Activated CD8-positive, alpha-beta memory T cell treated with anti-CD3 and anti-CD28 coated beads, Interleukin-2, amount 10 ng/mL, durations not matched to agents 7 days and 5 days (primary cell): ENCODE measurements around the gene XRCC5. TPM values are rescaled to one million over a fixed set of nuclear protein-coding genes. Genes with fewer than 3 reads are reported as not detected.
"Not testable (repeated sequence)": the region's sequence is repeated elsewhere in the genome, so short reads cannot be mapped to it uniquely, and the experiment has no call there.

Source experiments
- ATAC-seq: fragments of 150-1000 bp; cut with Tn5 transposase; one replicate; pipeline ENCODE4 v1.10.0; 2021; ENCODE audit warnings: moderate library complexity
- CTCF ChIA-PET: fragments of 350-600 bp; sonication (Branson Sonifier 250); formaldehyde crosslinking; loops from one replicate; lab custom pipeline; 2021; ENCODE audit warnings: antibody characterized with exemption; lab: Charles Lee
- DNase-seq: peaks from one replicate; pipeline ENCODE4 v3.0.0-alpha.2; 2020
- H3K27ac Mint-ChIP-seq: one replicate; pipeline ENCODE4 v1.8.0; 2021; ENCODE audit warnings: mild to moderate bottlenecking, mixed read lengths
- H3K27me3 Mint-ChIP-seq: one replicate; pipeline ENCODE4 v1.8.0; 2021; ENCODE audit warnings: mixed read lengths
- H3K36me3 Mint-ChIP-seq: one replicate; pipeline ENCODE4 v1.8.0; 2021; ENCODE audit warnings: mild to moderate bottlenecking, mixed read lengths
- H3K4me1 Mint-ChIP-seq: one replicate; pipeline ENCODE4 v1.8.0; 2021; ENCODE audit warnings: mixed read lengths
- H3K4me3 Mint-ChIP-seq: one replicate; pipeline ENCODE4 v1.8.0; 2021; ENCODE audit warnings: mild to moderate bottlenecking, moderate library complexity, mixed read lengths
- H3K9me3 Mint-ChIP-seq: one replicate; pipeline ENCODE4 v1.8.0; 2022; ENCODE audit warnings: low read depth, mixed read lengths
- total RNA-seq, 2 experiments: library from RNA; stranded (reverse); gene quantifications; one replicate each; pipeline ENCODE4 v1.2.3, GENCODE V29; 2021

XRCC5 gene
- total RNA-seq, 2 experiments from 2014 or later, result 307 to 424 TPM

DNA sequence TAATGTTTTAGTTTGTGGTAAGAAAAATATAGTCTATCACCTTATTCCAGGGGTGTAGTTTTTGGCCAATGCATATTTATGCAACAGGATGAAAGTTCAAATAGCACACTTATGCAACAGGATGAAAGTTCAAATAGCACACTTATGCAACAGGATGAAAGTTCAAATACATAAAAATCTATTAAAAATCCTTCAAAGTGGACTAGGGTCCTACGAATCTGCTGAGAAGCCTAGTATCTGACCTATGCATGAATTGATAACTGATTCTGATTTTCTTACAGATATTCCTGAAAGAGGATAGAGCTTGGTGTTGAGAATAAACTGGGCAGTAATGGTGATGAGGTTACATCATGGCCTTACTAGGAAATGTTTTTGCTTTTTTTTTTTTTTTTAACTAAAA lies 30.4 kb upstream of the XRCC5 start:
- Mint-ChIP-seq H3K27ac (no peak overlapping the region), H3K9me3 (no peaks in the 10 kb centered on the region), H3K4me1 (peaks cover 52% of the 10 kb centered on the region), H3K27me3 (no peaks in the 10 kb centered on the region), H3K36me3 (peaks cover 18% of the 10 kb centered on the region), H3K4me3 (no peak overlapping the region)
- ATAC-seq (no peak), DNase-seq (no peak)
- CTCF ChIA-PET, result no interaction called here

- DNase-seq, H3K9me3 Mint-ChIP-seq, H3K27me3 Mint-ChIP-seq, ATAC-seq, H3K27ac Mint-ChIP-seq: not testable (repeated sequence)
- CTCF ChIA-PET, result interaction anchor here (1.2 to 1.5 kb wide), 2 partner anchors 13 to 46 kb away, joined by 3 to 4 read pairs; no protein-coding TSS in a partner anchor
- Mint-ChIP-seq H3K4me1 (peaks cover 53% of the 10 kb centered on the region), H3K4me3 (peak overlapping the region; percentile 87), H3K36me3 (peaks cover 13% of the 10 kb centered on the region)
Observed at GRCh38 chr2:216080048-216080447, 29.1 kb upstream of the XRCC5 start.

GRCh38 chr2:216081012-216081411 lies 28.1 kb upstream of the XRCC5 start:
- Mint-ChIP-seq H3K4me1 (peaks cover 55% of the 10 kb centered on the region), H3K27me3 (no peaks in the 10 kb centered on the region), H3K4me3 (peak overlapping the region; percentile 87), H3K27ac (peak overlapping the region; percentile 83), H3K36me3 (peaks cover 10% of the 10 kb centered on the region), H3K9me3 (no peaks in the 10 kb centered on the region)
- CTCF ChIA-PET, result interaction anchor here (1.0 to 4.6 kb wide), 7 partner anchors 12 to 66 kb away, joined by 3 to 28 read pairs (median 5); partner anchors contain the start of gene XRCC5
- DNase-seq, result no peak
- no peak for ATAC-seq

GRCh38 chr2:216081487-216082116 lies 27.5 kb upstream of the XRCC5 start, which contains the start of the genes PECR and TMEM169:
Gene PECR (minus strand): TSS chr2:216081809. CDS start chr2:216081741, 68 bp downstream.
Gene TMEM169 (plus strand): TSS chr2:216081919. CDS start chr2:216095964, 14,045 bp downstream.
- peak; percentile 96 for ATAC-seq
- DNase-seq, result peak; percentile 87
- Mint-ChIP-seq H3K9me3 (no peaks in the 10 kb centered on the region), H3K4me3 (peak within 1 kb of the TSS; percentile 87), H3K36me3 (peaks cover 6% of the 10 kb centered on the region), H3K27me3 (no peaks in the 10 kb centered on the region), H3K27ac (peak within 1 kb of the TSS; percentile 83), H3K4me1 (peaks cover 54% of the 10 kb centered on the region)
- CTCF ChIA-PET, result interaction anchor here (1.0 to 4.6 kb wide), 9 partner anchors 12 to 66 kb away, joined by 3 to 28 read pairs (median 4); partner anchors contain the start of gene XRCC5

DNA sequence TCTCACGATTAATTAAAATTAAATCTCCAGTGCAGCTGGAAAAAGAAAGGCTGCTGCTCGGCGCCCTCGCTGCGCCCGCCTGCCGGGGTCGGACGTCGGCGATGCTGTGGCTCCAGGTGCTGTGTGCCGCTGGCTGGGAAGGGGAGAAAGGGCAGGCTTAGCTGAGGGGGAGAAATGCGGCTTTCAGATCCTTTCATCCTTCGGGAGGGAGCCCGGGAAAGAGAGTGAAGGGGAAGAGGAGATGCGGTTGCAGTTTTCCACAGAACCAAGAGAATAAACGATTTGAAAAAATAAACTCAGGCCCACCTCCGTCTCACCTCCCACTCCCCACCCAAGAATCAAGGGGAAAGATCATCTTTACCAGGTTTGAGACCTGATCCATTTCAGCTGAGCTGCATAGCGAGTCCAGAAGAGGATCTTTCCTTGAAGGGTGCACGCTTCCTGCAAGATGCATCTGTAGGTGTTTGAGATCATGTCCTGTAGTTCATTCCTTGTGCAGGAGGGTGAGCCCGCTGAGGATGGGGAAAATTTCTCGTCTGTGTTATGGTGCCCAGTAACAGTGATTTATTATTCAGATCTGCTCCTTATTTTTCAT lies 26.9 kb upstream of the XRCC5 start:
- no peaks in the 10 kb centered on the region for H3K27me3 Mint-ChIP-seq
- CTCF ChIA-PET, result interaction anchor here (1.0 to 4.6 kb wide), 8 partner anchors 9 to 67 kb away, joined by 3 to 28 read pairs (median 4); partner anchors contain the start of gene XRCC5
- peaks cover 8% of the 10 kb centered on the region for H3K36me3 Mint-ChIP-seq
- no peak for DNase-seq
- ATAC-seq, result peak; percentile 17
- H3K27ac Mint-ChIP-seq, result peak overlapping the region; percentile 83
- H3K9me3 Mint-ChIP-seq, result no peaks in the 10 kb centered on the region
- peak overlapping the region; percentile 87 for H3K4me3 Mint-ChIP-seq
- peaks cover 58% of the 10 kb centered on the region for H3K4me1 Mint-ChIP-seq

DNA sequence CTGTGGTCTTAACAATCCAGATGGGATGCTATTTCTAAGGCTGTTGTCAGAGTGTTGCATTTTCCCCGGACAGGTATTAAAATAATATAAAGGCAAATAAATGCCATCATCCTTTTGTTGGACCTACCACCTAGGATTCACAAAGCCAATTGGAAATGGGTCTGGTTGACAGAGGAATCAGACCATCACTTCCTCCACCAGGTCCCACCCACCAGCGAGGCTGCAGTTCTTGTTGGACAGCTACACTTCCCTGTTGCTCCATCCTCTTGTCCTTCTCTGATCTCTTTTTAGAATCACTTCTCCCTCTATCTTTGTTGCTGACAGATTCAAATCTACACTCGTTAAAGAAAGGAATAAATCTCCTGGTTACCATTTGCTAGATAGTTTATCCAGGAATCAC lies 26.3 kb upstream of the XRCC5 start:
- no peaks in the 10 kb centered on the region for H3K9me3 Mint-ChIP-seq
- peak overlapping the region; percentile 87 for H3K4me3 Mint-ChIP-seq
- no peak for DNase-seq
- ATAC-seq, result no peak
- H3K27ac Mint-ChIP-seq, result peak overlapping the region; percentile 58
- H3K27me3 Mint-ChIP-seq, result no peaks in the 10 kb centered on the region
- H3K4me1 Mint-ChIP-seq, result peaks cover 58% of the 10 kb centered on the region
- CTCF ChIA-PET, result interaction anchor here (1.0 to 4.6 kb wide), 4 partner anchors 9 to 50 kb away, joined by 3 to 28 read pairs (median 4); partner anchors contain the start of gene XRCC5
- H3K36me3 Mint-ChIP-seq, result peaks cover 8% of the 10 kb centered on the region

- CTCF ChIA-PET, result interaction anchor here (0.8 to 4.6 kb wide), 10 partner anchors 8 to 321 kb away, joined by 3 to 28 read pairs (median 4); partner anchors contain the start of gene XRCC5
- DNase-seq, result no peak
- peak overlapping the region; percentile 84 for H3K27ac Mint-ChIP-seq
Observed at GRCh38 chr2:216083464-216084281, 25.5 kb upstream of the XRCC5 start.

DNA sequence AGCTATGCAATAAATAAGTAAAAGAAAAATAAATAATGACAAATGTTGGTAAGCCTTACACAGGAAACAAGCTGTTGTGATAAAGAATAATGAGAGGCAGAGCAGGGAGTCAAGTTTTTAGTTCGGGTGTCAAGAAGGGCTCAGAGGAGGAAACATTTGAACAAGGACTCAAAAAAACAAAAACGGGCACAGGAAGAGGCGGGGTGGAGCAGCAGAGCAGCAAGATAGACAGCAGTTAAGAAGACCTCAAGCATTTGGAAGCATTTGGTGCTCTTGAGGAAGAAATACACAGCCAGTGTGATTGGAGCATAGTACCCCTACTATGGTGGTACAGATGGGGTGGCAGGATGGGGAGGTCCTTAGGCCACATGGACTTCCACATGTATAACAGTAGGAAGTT lies 24.6 kb upstream of the XRCC5 start:
- Mint-ChIP-seq H3K4me3 (peak overlapping the region; percentile 20), H3K36me3 (peaks cover 10% of the 10 kb centered on the region), H3K4me1 (peaks cover 57% of the 10 kb centered on the region), H3K27me3 (no peaks in the 10 kb centered on the region), H3K27ac (peak overlapping the region; percentile 84), H3K9me3 (no peaks in the 10 kb centered on the region)
- CTCF ChIA-PET, result interaction anchor here (1.0 to 4.6 kb wide), 6 partner anchors 18 to 134 kb away, joined by 3 to 28 read pairs (median 4); partner anchors contain the start of gene XRCC5
- ATAC-seq, result no peak
- DNase-seq, result peak; percentile 55

More at GRCh38 chr2:216083464-216084281, 25.5 kb upstream of the XRCC5 start:
- Mint-ChIP-seq H3K4me1 (peaks cover 57% of the 10 kb centered on the region), H3K27me3 (no peaks in the 10 kb centered on the region), H3K4me3 (no peak overlapping the region), H3K9me3 (no peaks in the 10 kb centered on the region), H3K36me3 (peaks cover 8% of the 10 kb centered on the region)
- ATAC-seq, result no peak

GRCh38 chr2:216086207-216086893 lies 22.8 kb upstream of the XRCC5 start:
- Mint-ChIP-seq H3K36me3 (peaks cover 10% of the 10 kb centered on the region), H3K27me3 (no peaks in the 10 kb centered on the region), H3K9me3 (no peaks in the 10 kb centered on the region), H3K4me3 (no peak overlapping the region), H3K4me1 (peaks cover 61% of the 10 kb centered on the region), H3K27ac (no peak overlapping the region)
- no peak for DNase-seq
- ATAC-seq, result no peak
- CTCF ChIA-PET, result interaction anchor here (1.1 to 2.1 kb wide), 4 partner anchors 27 to 74 kb away, joined by 3 to 8 read pairs (median 4); no protein-coding TSS in a partner anchor

DNA sequence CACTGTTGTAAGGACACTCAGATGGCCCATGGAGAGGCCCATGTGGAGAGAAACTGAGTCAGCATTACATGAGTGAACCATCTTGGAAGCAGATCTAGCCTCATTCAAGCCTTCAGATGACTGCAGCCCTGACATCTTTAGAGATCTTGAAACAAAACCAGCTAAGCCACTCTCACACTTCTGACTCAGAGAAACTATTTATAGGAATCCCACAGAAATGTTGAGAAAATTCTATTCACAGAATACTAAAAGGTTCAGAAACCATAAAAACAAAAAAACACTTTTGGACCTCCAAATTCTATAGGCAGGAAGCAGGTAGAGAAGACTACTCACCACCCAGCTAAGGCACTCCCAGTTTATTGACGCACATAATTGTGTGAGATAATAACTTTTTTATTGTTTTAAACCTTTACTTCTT lies 18.8 kb upstream of the XRCC5 start:
- H3K4me1 Mint-ChIP-seq, result peaks cover 25% of the 10 kb centered on the region

DNA sequence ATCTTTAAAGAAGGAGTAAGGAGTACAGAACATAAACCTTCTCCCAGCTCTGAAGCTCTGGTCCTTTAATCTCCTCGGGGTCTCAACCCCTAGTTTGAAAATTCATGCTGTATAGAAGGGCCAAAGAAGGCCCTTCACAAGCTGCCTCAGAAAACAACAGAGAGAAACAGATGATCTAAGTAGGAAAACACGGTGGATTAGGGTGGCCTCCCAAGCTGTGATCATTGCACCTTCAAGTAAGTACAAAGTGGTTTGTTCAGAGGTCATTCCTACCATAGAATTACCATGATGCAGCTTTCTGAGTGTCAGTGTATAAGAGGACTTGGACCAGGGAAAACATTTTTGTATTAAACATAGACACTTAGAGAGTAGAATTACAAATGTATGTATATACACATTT lies 16.5 kb upstream of the XRCC5 start:
- H3K27ac Mint-ChIP-seq, result no peak overlapping the region
- CTCF ChIA-PET, result interaction anchor here (4.3 kb wide), 1 partner anchor 16 kb away, joined by 12 read pairs; the partner anchor contains the start of gene XRCC5
- H3K36me3 Mint-ChIP-seq, result peaks cover 5% of the 10 kb centered on the region
- no peaks in the 10 kb centered on the region for H3K9me3 Mint-ChIP-seq
- peaks cover 3% of the 10 kb centered on the region for H3K27me3 Mint-ChIP-seq
- DNase-seq (no peak), ATAC-seq (no peak)
- no peak overlapping the region for H3K4me3 Mint-ChIP-seq
- peaks cover 19% of the 10 kb centered on the region for H3K4me1 Mint-ChIP-seq

More for the DNA sequence above, 18.8 kb upstream of the XRCC5 start:
- H3K27ac Mint-ChIP-seq, result peak overlapping the region; percentile 63
- CTCF ChIA-PET, result interaction anchor here (0.6 to 1.6 kb wide), 4 partner anchors 10 to 29 kb away, joined by 3 to 9 read pairs (median 4); partner anchors contain the start of gene XRCC5
- peaks cover 3% of the 10 kb centered on the region for H3K27me3 Mint-ChIP-seq
- H3K9me3 Mint-ChIP-seq, result no peaks in the 10 kb centered on the region
- DNase-seq, result no peak
- no peak overlapping the region for H3K4me3 Mint-ChIP-seq
- peak; percentile 51 for ATAC-seq
- peaks cover 6% of the 10 kb centered on the region for H3K36me3 Mint-ChIP-seq

DNA sequence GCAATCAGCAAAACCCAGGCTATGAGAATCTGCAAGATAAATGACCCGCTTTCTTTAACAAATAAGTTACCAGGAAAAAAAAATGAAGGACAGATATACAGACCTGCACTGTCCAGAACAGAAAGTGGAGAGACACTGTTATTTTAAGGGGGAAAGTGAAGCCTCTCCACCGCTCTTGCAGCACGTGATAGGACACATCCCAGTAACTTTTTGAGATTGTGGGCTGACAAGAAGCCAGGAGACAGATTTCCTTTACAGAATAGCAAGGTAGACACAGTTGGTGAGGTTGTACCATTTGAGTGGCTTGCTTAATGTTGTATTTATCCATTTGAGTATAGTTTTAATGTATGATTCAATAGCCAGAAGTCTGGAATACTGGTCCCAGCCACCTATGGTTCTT lies 14.4 kb upstream of the XRCC5 start:
- peaks cover 14% of the 10 kb centered on the region for H3K4me1 Mint-ChIP-seq
- no peak for ATAC-seq
- no peak overlapping the region for H3K4me3 Mint-ChIP-seq
- no peak for DNase-seq
- no peak overlapping the region for H3K27ac Mint-ChIP-seq
- H3K9me3 Mint-ChIP-seq, result no peaks in the 10 kb centered on the region
- CTCF ChIA-PET, result interaction anchor here (4.3 kb wide), 1 partner anchor 14 kb away, joined by 12 read pairs; the partner anchor contains the start of gene XRCC5
- H3K27me3 Mint-ChIP-seq, result peaks cover 3% of the 10 kb centered on the region
- no peaks in the 10 kb centered on the region for H3K36me3 Mint-ChIP-seq
